Measurements from ENCODE around the gene CYB5R3. TPM values are rescaled to one million over a fixed set of nuclear protein-coding genes. Genes with fewer than 3 reads are reported as not detected.
A peak's percentile ranks its signal among the peaks of the same experiment; 100 is the strongest.
"Not testable (repeated sequence)": the region's sequence is repeated elsewhere in the genome, so short reads cannot be mapped to it uniquely, and the experiment has no call there.

The CYB5R3 gene
- total RNA-seq, 4 donors from 2014 or later: 52.6 to 120 (median 75.5) TPM

GRCh38 chr22:42617155-42617983, 31.8 kb downstream of the CYB5R3 start:
- peaks cover 24 to 48% of the 10 kb centered on the region in 2 donors for H3K4me1 ChIP-seq
- intact Hi-C loops (cut with DNase I): no loop called here

GRCh38 chr22:42615860-42616175, 33.4 kb downstream of the CYB5R3 start:
- 11 to 22% methylated on average over 13 of the region's 13 CpGs for WGBS, 2 donors
- Histone ChIP-seq H3K27ac (peak overlapping the region; percentile 96 to 97 (median 96)), H3K4me1 (peaks cover 25 to 48% of the 10 kb centered on the region in 2 donors), H3K4me3 (replicated peaks in 1 of 3) (peak overlapping the region in 1 of 3 donors; percentile 11)
- intact Hi-C loops (cut with DNase I); H3K9me3 ChIP-seq; H3K36me3 ChIP-seq; H3K27me3 ChIP-seq: not testable (repeated sequence)
- peak; percentile 70 to 73 for DNase-seq

More at GRCh38 chr22:42617155-42617983, 31.8 kb downstream of the CYB5R3 start:
- Histone ChIP-seq H3K27me3 (no peaks in the 10 kb centered on the region), H3K9me3 (no peaks in the 10 kb centered on the region), H3K27ac (peak overlapping the region in 1 of 3 donors; percentile 16), H3K4me3 (replicated peaks in 1 of 3) (no peak overlapping the region), H3K36me3 (peaks cover 0 to 8% of the 10 kb centered on the region in 2 donors)
- TF ChIP-seq POLR2A (IDR thresholded peaks at IDR 0.05) (no peak), CTCF (IDR thresholded peaks at IDR 0.05) (no peak)
- DNase-seq: no peak
- 52 to 74% methylated on average over 20 of the region's 20 CpGs for WGBS, 2 donors

- Histone ChIP-seq H3K36me3 (peaks cover 0 to 8% of the 10 kb centered on the region in 2 donors), H3K27ac (peak overlapping the region; percentile 96 to 97 (median 96)), H3K9me3 (no peaks in the 10 kb centered on the region), H3K4me3 (replicated peaks in 1 of 3) (peak overlapping the region in 1 of 3 donors; percentile 11), H3K4me1 (peaks cover 30 to 48% of the 10 kb centered on the region in 2 donors), H3K27me3 (no peaks in the 10 kb centered on the region)
- intact Hi-C loops (cut with DNase I): no loop called here
- TF ChIP-seq POLR2A (IDR thresholded peaks at IDR 0.05) (peak; percentile 57 to 83), CTCF (IDR thresholded peaks at IDR 0.05) (peak in 1 of 6 experiments; percentile 6)
- 0 to 2% methylated on average over 35 of the region's 35 CpGs for WGBS, 2 donors
- peak; percentile 85 to 86 for DNase-seq
Measured at GRCh38 chr22:42615092-42615859, 33.9 kb downstream of the CYB5R3 start.

GRCh38 chr22:42614312-42615091, 34.7 kb downstream of the CYB5R3 start, which contains the start of gene POLDIP3:
Gene POLDIP3 (minus strand): TSS chr22:42614883. CDS start chr22:42614857, 26 bp downstream.
- TF ChIP-seq CTCF (IDR thresholded peaks at IDR 0.05) (peak in 1 of 6 experiments; percentile 10), POLR2A (IDR thresholded peaks at IDR 0.05) (peak; percentile 76 to 84)
- WGBS, 2 donors: 0% methylated on average over 37 to 40 of the region's 85 CpGs
- peak; percentile 99 for DNase-seq
- H3K36me3 ChIP-seq: peaks cover 0 to 6% of the 10 kb centered on the region in 2 donors
- H3K4me1 ChIP-seq: peaks cover 37 to 55% of the 10 kb centered on the region in 2 donors
- peak within 1 kb of the TSS; percentile 73 to 83 (median 79) for H3K4me3 ChIP-seq (replicated peaks in 1 of 3)
- intact Hi-C loops (cut with DNase I): no loop called here
- H3K27ac ChIP-seq: peak within 1 kb of the TSS; percentile 96 to 97 (median 96)
- no peaks in the 10 kb centered on the region for H3K27me3 ChIP-seq
- no peaks in the 10 kb centered on the region for H3K9me3 ChIP-seq

- H3K27ac ChIP-seq: peak overlapping the region; percentile 96 to 97 (median 96)
- H3K27me3 ChIP-seq: no peaks in the 10 kb centered on the region
- no peaks in the 10 kb centered on the region for H3K36me3 ChIP-seq
- no peaks in the 10 kb centered on the region for H3K9me3 ChIP-seq
- H3K4me3 ChIP-seq (replicated peaks in 1 of 3): peak overlapping the region; percentile 73 to 83 (median 79)
- TF ChIP-seq POLR2A (IDR thresholded peaks at IDR 0.05) (no peak), CTCF (IDR thresholded peaks at IDR 0.05) (no peak)
- no peak for DNase-seq
- H3K4me1 ChIP-seq: peaks cover 43 to 61% of the 10 kb centered on the region in 2 donors
- 0 to 1% methylated on average over 10 of the region's 10 CpGs for WGBS, 2 donors
- intact Hi-C loops (cut with DNase I): no loop called here
Measured at GRCh38 chr22:42613872-42614301, 35.3 kb downstream of the CYB5R3 start.

All from thyroid gland (tissue), 4 donors.